Right lobe of liver (tissue), 6 donors: Measurements from ENCODE around the gene MACROD1. TPM values are rescaled to one million over a fixed set of nuclear protein-coding genes. Genes with fewer than 3 reads are reported as not detected.
A peak's percentile ranks its signal among the peaks of the same experiment; 100 is the strongest.

Experiments used
- ATAC-seq, 4 donors: fragments of 200-7000 bp; cut with Tn5 transposase; one replicate each; pipeline ENCODE4 v1.9.1; 2020; ENCODE audit warnings: mild to moderate bottlenecking in 4 of 4, moderate library complexity in 4 of 4
- DNase-seq, 3 donors: peaks; one replicate each; pipeline ENCODE4 v3.0.0-alpha.2; 2020
- H3K27ac ChIP-seq, 3 donors: fragments of 200-600 bp; one replicate each; pipeline ENCODE4 v1.8.0; 2022
- H3K27me3 ChIP-seq, 2 donors: fragments of 200-600 bp; one replicate each; pipeline ENCODE4 v1.8.0; 2022
- H3K36me3 ChIP-seq, 4 donors: fragments of 200-600 bp; sonication (generic) in 1 of 4; one replicate each; pipeline versions ENCODE4 v1.5.1 to v1.8.0; 2017 to 2022; ENCODE audit warnings: control low read depth in 1 of 4
- H3K4me1 ChIP-seq, 4 donors: fragments of 200-600 bp; sonication (generic) in 1 of 4; one replicate each; pipeline versions ENCODE4 v1.5.1 to v1.8.0; 2017 to 2022; ENCODE audit warnings: control low read depth in 1 of 4
- H3K4me3 ChIP-seq, 3 donors: fragments of 200-600 bp; one replicate each; pipeline ENCODE4 v1.8.0; 2022
- H3K9me3 ChIP-seq, 4 donors: fragments of 200-600 bp; sonication (generic) in 1 of 4; one replicate each; pipeline versions ENCODE4 v1.5.1 to v1.8.0; 2017 to 2022; ENCODE audit warnings: control low read depth in 1 of 4
- POLR2A ChIP-seq: fragments of 450-650 bp; IDR thresholded peaks from one replicate; pipeline ENCODE4 v1.6.1; 2017; ENCODE audit warnings: antibody characterized with exemption, mild to moderate bottlenecking
- WGBS: methylation state at CpG from one replicate; pipeline ENCODE4 v1.1.6; 2018; ENCODE audit warnings: low coverage, low lambda C conversion rate; ENCODE audit not compliant: insufficient coverage; ENCODE audit errors: missing lambda C conversion rate; 5-methylcytosine and 5-hydroxymethylcytosine counted together
- intact Hi-C, 2 donors: fragments of 100-400 bp; cut with DNase I; formaldehyde crosslinking; loops; one replicate each; pipeline versions ENCODE4 v1.11.2 to v1.14.1; 2022
- total RNA-seq, 6 experiments: library from RNA; depleted of rRNA in 2 of 6; stranded (reverse); fragments of >200 nt in 2 of 6; fragmentation: NEBNext Ultra II Directional in 3 of 6; extraction: Animal tissue kit (Norgen Biotek cat#: 25700) in 3 of 6; gene quantifications; one replicate each; pipeline versions ENCODE4 v1.1.0 to v1.2.4, GENCODE V29; 2016 to 2023
- TF ChIP-seq, protein P1 (sequence below), 4 donors: fragments of 200-600 bp in 3 of 4; fragments of 450-650 bp in 1 of 4; IDR thresholded peaks; one replicate each; pipeline versions ENCODE4 v1.5.1 to v1.8.0; 2016 to 2022; ENCODE audit warnings: antibody characterized with exemption in 4 of 4, mild to moderate bottlenecking in 2 of 4
- donor health status: DM: no; HTN: yes; CAD: no.
- donor health status: DM: no; HTN: no; CAD: no.
- donor health status: DM: no; HTN: no; CAD: no.
- donor health status: DM: no; HTN: yes; CAD: no.
- donor health status: DM: no; HTN: yes; CAD: no.

Gene MACROD1
- total RNA-seq, 6 experiments from 2014 or later = 12.3 to 219 (median 27.8) TPM

- ATAC-seq = no peak
- WGBS = 91% methylated on average over 7 of the region's 13 CpGs
- TF ChIP-seq POLR2A = no peak
- TF ChIP-seq, protein P1, sequence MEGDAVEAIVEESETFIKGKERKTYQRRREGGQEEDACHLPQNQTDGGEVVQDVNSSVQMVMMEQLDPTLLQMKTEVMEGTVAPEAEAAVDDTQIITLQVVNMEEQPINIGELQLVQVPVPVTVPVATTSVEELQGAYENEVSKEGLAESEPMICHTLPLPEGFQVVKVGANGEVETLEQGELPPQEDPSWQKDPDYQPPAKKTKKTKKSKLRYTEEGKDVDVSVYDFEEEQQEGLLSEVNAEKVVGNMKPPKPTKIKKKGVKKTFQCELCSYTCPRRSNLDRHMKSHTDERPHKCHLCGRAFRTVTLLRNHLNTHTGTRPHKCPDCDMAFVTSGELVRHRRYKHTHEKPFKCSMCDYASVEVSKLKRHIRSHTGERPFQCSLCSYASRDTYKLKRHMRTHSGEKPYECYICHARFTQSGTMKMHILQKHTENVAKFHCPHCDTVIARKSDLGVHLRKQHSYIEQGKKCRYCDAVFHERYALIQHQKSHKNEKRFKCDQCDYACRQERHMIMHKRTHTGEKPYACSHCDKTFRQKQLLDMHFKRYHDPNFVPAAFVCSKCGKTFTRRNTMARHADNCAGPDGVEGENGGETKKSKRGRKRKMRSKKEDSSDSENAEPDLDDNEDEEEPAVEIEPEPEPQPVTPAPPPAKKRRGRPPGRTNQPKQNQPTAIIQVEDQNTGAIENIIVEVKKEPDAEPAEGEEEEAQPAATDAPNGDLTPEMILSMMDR (IDR thresholded peaks at IDR 0.05) = no peak
- H3K36me3 ChIP-seq = no peaks in the 10 kb centered on the region
- H3K4me1 ChIP-seq = no peaks in the 10 kb centered on the region
- DNase-seq = no peak
- H3K9me3 ChIP-seq = no peaks in the 10 kb centered on the region
- no peak overlapping the region for H3K4me3 ChIP-seq
- intact Hi-C loops = no loop called here
- H3K27ac ChIP-seq = no peak overlapping the region
- no peaks in the 10 kb centered on the region for H3K27me3 ChIP-seq
Observed at GRCh38 chr11:64078905-64079304, 87.0 kb downstream of the MACROD1 start.

DNA sequence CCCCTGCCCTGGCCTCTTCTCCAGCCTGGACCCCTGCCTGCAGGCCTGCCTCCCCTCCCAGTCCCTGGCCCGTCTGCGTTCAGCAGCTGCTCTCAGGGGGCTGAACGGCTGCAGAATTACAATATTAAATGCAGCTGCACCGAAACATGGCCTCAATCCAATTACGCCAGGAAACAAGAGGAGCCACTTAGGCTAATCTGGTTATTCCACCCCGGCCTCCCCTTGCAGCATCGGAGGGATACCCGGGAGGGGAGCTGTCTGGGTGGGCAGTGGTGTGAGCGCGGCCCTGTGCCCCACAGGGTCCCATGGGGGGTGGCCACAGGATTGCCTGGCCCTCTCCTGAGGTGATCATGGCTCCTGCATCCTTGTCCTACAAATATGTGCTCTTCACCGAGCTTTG lies 87.6 kb downstream of the MACROD1 start:
- DNase-seq = no peak

DNA sequence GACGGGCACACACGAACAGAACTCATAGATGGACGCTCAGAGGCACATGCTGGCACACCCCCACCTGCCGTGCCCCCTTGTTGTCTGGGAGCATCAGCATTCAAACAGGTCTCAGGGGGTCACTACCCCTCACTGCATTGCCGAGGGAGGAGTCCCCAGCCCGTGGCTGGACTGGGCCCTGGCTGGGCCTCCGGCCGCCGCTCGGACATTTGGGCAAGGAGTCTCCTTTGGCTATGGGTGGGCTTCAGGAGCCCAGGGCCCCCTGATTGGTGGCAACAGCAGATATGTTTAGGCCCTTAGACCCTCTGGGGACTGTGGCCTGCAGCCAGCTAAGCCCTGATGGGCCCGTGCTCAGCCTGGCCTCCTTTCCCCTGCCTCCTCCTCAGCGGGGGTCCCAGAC lies 88.3 kb downstream of the MACROD1 start:
- no CpG with 5 or more reads among the region's 12 CpGs for WGBS
- intact Hi-C loops = no loop called here
- no peak overlapping the region for H3K27ac ChIP-seq
- H3K4me1 ChIP-seq = no peaks in the 10 kb centered on the region
- no peak overlapping the region for H3K4me3 ChIP-seq
- no peaks in the 10 kb centered on the region for H3K9me3 ChIP-seq
- H3K36me3 ChIP-seq = no peaks in the 10 kb centered on the region
- no peak for DNase-seq
- no peak for TF ChIP-seq POLR2A
- TF ChIP-seq, protein P1 (IDR thresholded peaks at IDR 0.05) = no peak
- no peak for ATAC-seq
- H3K27me3 ChIP-seq = no peaks in the 10 kb centered on the region

More for the DNA sequence above, 87.6 kb downstream of the MACROD1 start:
- Histone ChIP-seq H3K36me3 (no peaks in the 10 kb centered on the region), H3K9me3 (no peaks in the 10 kb centered on the region), H3K4me3 (no peak overlapping the region), H3K27me3 (no peaks in the 10 kb centered on the region), H3K4me1 (no peaks in the 10 kb centered on the region), H3K27ac (no peak overlapping the region)
- no CpG with 5 or more reads among the region's 11 CpGs for WGBS
- TF ChIP-seq POLR2A = no peak
- TF ChIP-seq, protein P1 (IDR thresholded peaks at IDR 0.05) = no peak
- intact Hi-C loops = no loop called here
- no peak for ATAC-seq

DNA sequence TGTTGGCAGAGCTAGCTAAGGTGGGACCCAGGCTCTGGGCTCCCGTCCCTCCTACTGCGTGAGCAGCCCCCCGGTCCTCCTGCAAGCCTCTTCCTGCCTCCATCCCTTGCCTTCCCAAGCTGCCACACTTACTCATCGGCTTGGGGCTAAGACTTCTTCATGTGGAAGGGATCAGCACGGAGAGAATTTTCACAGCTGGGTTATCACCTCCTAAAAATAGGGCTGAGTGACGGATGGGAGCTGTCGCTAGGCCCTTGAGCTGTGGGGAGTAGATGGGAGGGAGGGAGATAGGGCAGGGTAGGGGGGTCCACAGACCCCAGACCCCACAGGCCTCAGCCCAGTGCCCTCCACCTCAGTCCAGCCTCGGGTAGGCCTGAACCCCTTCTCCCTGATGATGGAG lies 89.2 kb downstream of the MACROD1 start:
- Histone ChIP-seq H3K4me3 (no peak overlapping the region), H3K36me3 (no peaks in the 10 kb centered on the region), H3K27ac (no peak overlapping the region), H3K27me3 (no peaks in the 10 kb centered on the region), H3K9me3 (no peaks in the 10 kb centered on the region), H3K4me1 (no peaks in the 10 kb centered on the region)
- ATAC-seq (no peak), DNase-seq (no peak)
- TF ChIP-seq, protein P1 (IDR thresholded peaks at IDR 0.05) = no peak
- no peak for TF ChIP-seq POLR2A
- intact Hi-C loops = no loop called here
- 82% methylated on average over 5 of the region's 8 CpGs for WGBS

- ATAC-seq (peak in 1 of 4 donors; percentile 50), DNase-seq (no peak)
- H3K27ac ChIP-seq = no peak overlapping the region
- H3K27me3 ChIP-seq = no peaks in the 10 kb centered on the region
- no peaks in the 10 kb centered on the region for H3K9me3 ChIP-seq
- no peak overlapping the region for H3K4me3 ChIP-seq
- intact Hi-C loops = no loop called here
- TF ChIP-seq, protein P1 (IDR thresholded peaks at IDR 0.05) = no peak
- no peak for TF ChIP-seq POLR2A
- no peaks in the 10 kb centered on the region for H3K36me3 ChIP-seq
- WGBS = 72% methylated on average over 8 of the region's 10 CpGs
- no peaks in the 10 kb centered on the region for H3K4me1 ChIP-seq
Observed at GRCh38 chr11:64074239-64074638, 91.7 kb downstream of the MACROD1 start.
